OCI-LY3 (cell line): ENCODE data around the gene LNX1.

Experiments used
- CTCF ChIP-seq: fragments of 200-600, 300-600 bp; sonication (generic); IDR thresholded peaks from 2 replicates; pipeline ENCODE4 v1.5.1; 2014; ENCODE audit warnings: antibody characterized with exemption, low read length, low read depth
- EZH2phosphoT487 ChIP-seq: fragments of 200-600 bp; shearing (Covaris generic); IDR thresholded peaks from 2 replicates; pipeline ENCODE4 v1.6.1; 2018; ENCODE audit warnings: antibody characterized with exemption, mixed run types, low read depth

- TF ChIP-seq CTCF: no peak
- no peak for TF ChIP-seq EZH2phosphoT487
These were observed 34.6 kb downstream of the LNX1 start for GRCh38 chr4:53556651-53557050.
